Right lobe of liver (tissue), 6 donors: ENCODE measurements around the gene LYST. TPM values are rescaled to one million over a fixed set of nuclear protein-coding genes. Genes with fewer than 3 reads are reported as not detected.
"Not testable (repeated sequence)": the region's sequence is repeated elsewhere in the genome, so short reads cannot be mapped to it uniquely, and the experiment has no call there.

Source experiments
- ATAC-seq, 4 donors: fragments of 200-7000 bp; cut with Tn5 transposase; one replicate each; pipeline ENCODE4 v1.9.1; 2020; ENCODE audit warnings: mild to moderate bottlenecking in 4 of 4, moderate library complexity in 4 of 4
- DNase-seq, 3 donors: peaks; one replicate each; pipeline ENCODE4 v3.0.0-alpha.2; 2020
- H3K27ac ChIP-seq, 3 donors: fragments of 200-600 bp; one replicate each; pipeline ENCODE4 v1.8.0; 2022
- H3K27me3 ChIP-seq, 2 donors: fragments of 200-600 bp; one replicate each; pipeline ENCODE4 v1.8.0; 2022
- H3K36me3 ChIP-seq, 4 donors: fragments of 200-600 bp; sonication (generic) in 1 of 4; one replicate each; pipeline versions ENCODE4 v1.5.1 to v1.8.0; 2017 to 2022; ENCODE audit warnings: control low read depth in 1 of 4
- H3K4me1 ChIP-seq, 4 donors: fragments of 200-600 bp; sonication (generic) in 1 of 4; one replicate each; pipeline versions ENCODE4 v1.5.1 to v1.8.0; 2017 to 2022; ENCODE audit warnings: control low read depth in 1 of 4
- H3K4me3 ChIP-seq, 3 donors: fragments of 200-600 bp; one replicate each; pipeline ENCODE4 v1.8.0; 2022
- H3K9me3 ChIP-seq, 4 donors: fragments of 200-600 bp; sonication (generic) in 1 of 4; one replicate each; pipeline versions ENCODE4 v1.5.1 to v1.8.0; 2017 to 2022; ENCODE audit warnings: control low read depth in 1 of 4
- POLR2A ChIP-seq: fragments of 450-650 bp; IDR thresholded peaks from one replicate; pipeline ENCODE4 v1.6.1; 2017; ENCODE audit warnings: antibody characterized with exemption, mild to moderate bottlenecking
- WGBS: methylation state at CpG from one replicate; pipeline ENCODE4 v1.1.6; 2018; ENCODE audit warnings: low coverage, low lambda C conversion rate; ENCODE audit not compliant: insufficient coverage; ENCODE audit errors: missing lambda C conversion rate; 5-methylcytosine and 5-hydroxymethylcytosine counted together
- intact Hi-C, 2 donors: fragments of 100-400 bp; cut with DNase I; formaldehyde crosslinking; loops; one replicate each; pipeline versions ENCODE4 v1.11.2 to v1.14.1; 2022
- total RNA-seq, 6 experiments: library from RNA; depleted of rRNA in 2 of 6; stranded (reverse); fragments of >200 nt in 2 of 6; fragmentation: NEBNext Ultra II Directional in 3 of 6; extraction: Animal tissue kit (Norgen Biotek cat#: 25700) in 3 of 6; gene quantifications; one replicate each; pipeline versions ENCODE4 v1.1.0 to v1.2.4, GENCODE V29; 2016 to 2023
- TF ChIP-seq, protein P1 (sequence below), 4 donors: fragments of 200-600 bp in 3 of 4; fragments of 450-650 bp in 1 of 4; IDR thresholded peaks; one replicate each; pipeline versions ENCODE4 v1.5.1 to v1.8.0; 2016 to 2022; ENCODE audit warnings: antibody characterized with exemption in 4 of 4, mild to moderate bottlenecking in 2 of 4
- donor health status: DM: no; HTN: yes; CAD: no.
- donor health status: DM: no; HTN: no; CAD: no.
- donor health status: DM: no; HTN: no; CAD: no.
- donor health status: DM: no; HTN: yes; CAD: no.
- donor health status: DM: no; HTN: yes; CAD: no.

Gene LYST
- total RNA-seq, 6 experiments from 2014 or later = 9.0 to 16.6 (median 12.5) TPM

DNA sequence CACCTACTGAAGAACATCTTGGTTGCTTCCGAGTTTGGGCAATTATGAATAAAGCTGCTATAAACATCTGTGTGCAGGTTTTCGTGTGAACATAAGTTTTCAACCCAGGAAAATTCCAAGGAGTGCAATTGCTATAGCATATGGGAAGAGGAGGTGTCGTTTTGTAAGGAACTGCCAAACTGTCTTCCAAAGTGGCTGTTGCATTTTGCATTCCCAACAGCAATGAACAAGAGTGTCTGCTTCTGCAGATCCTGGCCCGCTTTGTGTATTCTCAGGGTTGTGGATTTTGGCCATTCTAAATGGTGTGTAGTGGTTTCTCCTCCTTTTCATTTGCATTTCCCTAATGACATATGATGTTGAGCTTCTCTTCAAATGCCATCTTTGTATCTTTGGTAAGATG, 240.9 kb downstream of the LYST start:
- no peak for TF ChIP-seq POLR2A
- DNase-seq = no peak
- 60% methylated on average over 4 of the region's 4 CpGs for WGBS

DNA sequence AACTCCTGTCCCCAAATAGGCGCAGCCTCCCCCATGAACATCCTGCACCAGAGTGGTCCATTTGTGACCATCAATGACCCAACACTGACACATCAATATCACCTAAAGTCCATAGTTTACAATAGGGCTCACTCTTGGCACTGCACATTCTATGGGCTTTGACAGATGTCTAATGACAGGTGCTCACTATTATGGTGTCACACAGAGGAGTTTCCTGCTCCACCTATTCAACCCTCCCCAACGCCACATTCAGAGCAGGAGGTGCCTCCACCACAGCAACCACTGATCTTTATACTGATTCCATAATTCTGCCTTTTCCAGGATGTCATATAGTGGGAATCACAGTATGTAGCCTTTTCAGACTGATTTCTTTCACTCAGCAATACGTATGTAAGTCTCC, 241.4 kb downstream of the LYST start:
- Histone ChIP-seq H3K27me3 (no peaks in the 10 kb centered on the region), H3K27ac (no peak overlapping the region), H3K9me3 (no peaks in the 10 kb centered on the region), H3K36me3 (no peaks in the 10 kb centered on the region), H3K4me1 (no peaks in the 10 kb centered on the region), H3K4me3 (no peak overlapping the region)
- ATAC-seq (no peak), DNase-seq (no peak)
- intact Hi-C loops = no loop called here
- no peak for TF ChIP-seq POLR2A
- 71% methylated on average over 3 of the region's 3 CpGs for WGBS

More for the DNA sequence above, 240.9 kb downstream of the LYST start:
- intact Hi-C loops = no loop called here
- Histone ChIP-seq H3K4me1 (no peaks in the 10 kb centered on the region), H3K4me3 (no peak overlapping the region), H3K27ac (no peak overlapping the region), H3K9me3 (no peaks in the 10 kb centered on the region), H3K27me3 (no peaks in the 10 kb centered on the region), H3K36me3 (no peaks in the 10 kb centered on the region)
- no peak for ATAC-seq

DNA sequence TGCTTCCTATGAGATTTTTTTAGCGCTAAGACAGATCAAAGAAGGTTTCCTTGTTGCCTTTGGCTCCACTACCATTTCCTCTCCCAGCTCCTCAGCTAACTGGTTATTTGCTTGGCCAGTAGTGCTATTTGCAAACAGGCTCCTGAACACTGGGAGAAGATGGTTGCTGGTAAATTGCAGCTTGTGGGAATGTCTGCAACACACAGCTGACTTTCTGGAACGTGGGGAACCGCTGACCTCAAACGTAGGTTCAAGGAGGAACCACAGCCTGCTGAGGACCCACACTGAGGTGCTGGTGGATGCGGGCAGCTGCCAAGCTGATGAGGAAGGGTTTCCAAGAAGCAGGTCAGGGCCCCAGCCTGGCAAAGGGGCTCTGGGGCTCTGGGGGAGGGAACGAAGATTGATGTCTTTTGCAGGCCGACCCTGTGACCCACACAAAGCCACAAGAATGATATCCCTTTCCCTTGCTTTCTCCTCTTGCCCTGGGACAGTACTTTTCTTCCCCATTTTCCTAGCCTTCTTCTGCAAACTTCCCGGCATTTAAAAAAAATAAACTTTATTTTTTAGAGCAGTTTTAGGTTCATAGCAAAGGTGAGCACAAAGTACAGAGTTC, 241.9 kb downstream of the LYST start:
- no peaks in the 10 kb centered on the region for H3K36me3 ChIP-seq
- DNase-seq = no peak
- H3K9me3 ChIP-seq = no peaks in the 10 kb centered on the region
- no peak overlapping the region for H3K27ac ChIP-seq
- no peak overlapping the region for H3K4me3 ChIP-seq
- TF ChIP-seq, protein P1, sequence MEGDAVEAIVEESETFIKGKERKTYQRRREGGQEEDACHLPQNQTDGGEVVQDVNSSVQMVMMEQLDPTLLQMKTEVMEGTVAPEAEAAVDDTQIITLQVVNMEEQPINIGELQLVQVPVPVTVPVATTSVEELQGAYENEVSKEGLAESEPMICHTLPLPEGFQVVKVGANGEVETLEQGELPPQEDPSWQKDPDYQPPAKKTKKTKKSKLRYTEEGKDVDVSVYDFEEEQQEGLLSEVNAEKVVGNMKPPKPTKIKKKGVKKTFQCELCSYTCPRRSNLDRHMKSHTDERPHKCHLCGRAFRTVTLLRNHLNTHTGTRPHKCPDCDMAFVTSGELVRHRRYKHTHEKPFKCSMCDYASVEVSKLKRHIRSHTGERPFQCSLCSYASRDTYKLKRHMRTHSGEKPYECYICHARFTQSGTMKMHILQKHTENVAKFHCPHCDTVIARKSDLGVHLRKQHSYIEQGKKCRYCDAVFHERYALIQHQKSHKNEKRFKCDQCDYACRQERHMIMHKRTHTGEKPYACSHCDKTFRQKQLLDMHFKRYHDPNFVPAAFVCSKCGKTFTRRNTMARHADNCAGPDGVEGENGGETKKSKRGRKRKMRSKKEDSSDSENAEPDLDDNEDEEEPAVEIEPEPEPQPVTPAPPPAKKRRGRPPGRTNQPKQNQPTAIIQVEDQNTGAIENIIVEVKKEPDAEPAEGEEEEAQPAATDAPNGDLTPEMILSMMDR (IDR thresholded peaks at IDR 0.05) = no peak
- no peak for TF ChIP-seq POLR2A
- no peak for ATAC-seq
- intact Hi-C loops = no loop called here
- 35% methylated on average over 8 of the region's 8 CpGs for WGBS
- H3K4me1 ChIP-seq = no peaks in the 10 kb centered on the region
- H3K27me3 ChIP-seq = no peaks in the 10 kb centered on the region

DNA sequence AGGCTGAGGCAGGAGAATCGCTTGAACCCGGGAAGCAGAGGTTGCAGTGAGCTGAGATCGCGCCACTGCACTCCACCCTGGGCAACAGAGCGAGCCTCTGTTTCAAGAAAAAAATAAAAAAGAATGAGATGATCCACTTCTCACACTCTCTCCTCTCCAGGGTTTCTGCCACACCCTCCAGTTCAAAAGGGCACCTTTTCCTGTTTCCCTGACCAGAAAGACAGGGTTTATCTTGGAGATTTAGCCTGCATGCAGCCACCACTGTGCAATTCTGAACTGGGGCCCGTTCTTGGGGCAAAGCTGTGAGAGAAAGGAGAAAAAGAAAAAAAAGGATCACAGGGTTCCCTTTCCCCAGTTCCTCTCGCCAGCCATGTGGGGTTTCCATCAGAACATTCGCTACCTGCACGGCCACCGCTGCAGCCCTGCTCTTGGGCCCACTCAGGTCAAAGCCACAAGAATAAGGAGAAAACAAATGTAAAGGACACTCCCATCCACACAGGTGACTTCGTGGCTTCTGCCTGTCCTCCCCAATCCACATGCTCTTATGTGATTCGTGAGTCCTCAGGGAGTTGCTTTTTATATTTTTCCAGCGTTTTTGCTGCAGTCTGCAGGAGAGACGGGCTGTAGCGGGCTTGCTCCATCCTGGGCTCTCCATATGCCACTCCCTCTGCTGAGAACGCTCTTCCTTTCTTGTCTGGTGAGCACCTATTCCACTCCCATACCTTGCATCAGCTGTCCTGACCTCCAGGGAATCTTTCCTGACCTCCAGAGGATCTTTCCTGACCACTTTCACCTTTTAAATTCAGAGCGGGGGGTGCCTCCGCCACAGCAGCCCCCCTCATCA, 243.5 kb downstream of the LYST start:
- WGBS = 66% methylated on average over 14 of the region's 18 CpGs
- no peaks in the 10 kb centered on the region for H3K4me1 ChIP-seq
- intact Hi-C loops = no loop called here
- DNase-seq = no peak
- H3K9me3 ChIP-seq = no peaks in the 10 kb centered on the region
- ATAC-seq = no peak
- no peaks in the 10 kb centered on the region for H3K27me3 ChIP-seq
- no peak overlapping the region for H3K4me3 ChIP-seq
- H3K36me3 ChIP-seq = no peaks in the 10 kb centered on the region
- TF ChIP-seq POLR2A = no peak
- TF ChIP-seq, protein P1 (IDR thresholded peaks at IDR 0.05) = no peak
- no peak overlapping the region for H3K27ac ChIP-seq

GRCh38 chr1:235619149-235619548, 247.6 kb downstream of the LYST start:
- H3K36me3 ChIP-seq, H3K9me3 ChIP-seq, DNase-seq, H3K4me3 ChIP-seq, intact Hi-C loops, H3K27me3 ChIP-seq, H3K4me1 ChIP-seq, ATAC-seq, H3K27ac ChIP-seq: not testable (repeated sequence)
- WGBS = 62% methylated on average over 2 of the region's 2 CpGs

DNA sequence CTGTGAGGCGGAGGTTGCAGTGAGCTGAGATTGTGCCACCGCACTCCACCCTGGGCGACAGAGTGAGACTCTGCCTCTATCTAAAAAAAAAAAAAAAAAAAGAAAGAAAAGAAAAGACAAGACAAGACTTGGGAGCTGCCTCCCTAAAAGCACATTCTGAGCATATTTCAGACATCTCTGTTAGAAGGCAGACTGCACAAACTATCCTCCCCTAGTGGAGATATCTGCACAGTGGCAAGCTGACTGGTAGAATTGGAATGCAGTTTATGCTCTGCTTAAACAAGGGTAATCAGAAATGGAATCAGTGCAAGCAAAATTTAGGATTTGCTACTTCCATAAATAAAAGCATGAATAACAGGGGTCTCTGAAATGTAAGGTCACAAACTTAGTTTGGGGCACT, 248.9 kb downstream of the LYST start:
- no peaks in the 10 kb centered on the region for H3K36me3 ChIP-seq
- WGBS = 75% methylated on average over 3 of the region's 3 CpGs
- ATAC-seq = no peak
- no peaks in the 10 kb centered on the region for H3K27me3 ChIP-seq
- no peaks in the 10 kb centered on the region for H3K4me1 ChIP-seq
- H3K4me3 ChIP-seq = no peak overlapping the region
- intact Hi-C loops = no loop called here
- no peaks in the 10 kb centered on the region for H3K9me3 ChIP-seq
- no peak for DNase-seq
- no peak overlapping the region for H3K27ac ChIP-seq
- TF ChIP-seq, protein P1 (IDR thresholded peaks at IDR 0.05) = no peak
- TF ChIP-seq POLR2A = no peak
